Progenitor cell of endocrine pancreas (in vitro differentiated cells): ENCODE results near the gene ADGRA3. TPM values are rescaled to one million over a fixed set of nuclear protein-coding genes. Genes with fewer than 3 reads are reported as not detected.

Source experiments
- DNase-seq: peaks from one replicate; pipeline ENCODE4 v3.0.0; 2021; ENCODE audit warnings: low spot score; ENCODE audit not compliant: unreplicated experiment
- H3K27ac Mint-ChIP-seq: 2 replicates; pipeline ENCODE4 v1.8.0; 2021; ENCODE audit warnings: mild to moderate bottlenecking, moderate library complexity, mixed read lengths
- H3K27me3 Mint-ChIP-seq: 2 replicates; pipeline ENCODE4 v1.8.0; 2021; ENCODE audit warnings: mixed read lengths
- H3K36me3 Mint-ChIP-seq: 2 replicates; pipeline ENCODE4 v1.8.0; 2022; ENCODE audit warnings: mixed read lengths; ENCODE audit not compliant: insufficient read depth
- H3K4me1 Mint-ChIP-seq: 2 replicates; pipeline ENCODE4 v1.8.0; 2021; ENCODE audit warnings: low read depth, mixed read lengths
- H3K4me3 Mint-ChIP-seq: 2 replicates; pipeline ENCODE4 v1.8.0; 2021; ENCODE audit warnings: low read depth, mild to moderate bottlenecking, moderate library complexity, mixed read lengths
- H3K9me3 Mint-ChIP-seq: 2 replicates; pipeline ENCODE4 v1.8.0; 2021; ENCODE audit warnings: low read depth, mixed read lengths
- total RNA-seq: library from RNA; stranded (reverse); gene quantifications from 2 replicates; pipeline ENCODE4 v1.2.1, GENCODE V29; 2021
- TF ChIP-seq, protein P1 (sequence below): fragments of 200-600 bp; sonication (generic); IDR thresholded peaks from one replicate; pipeline ENCODE4 v1.5.0; 2021; ENCODE audit warnings: antibody characterized with exemption, mild to moderate bottlenecking; ENCODE audit not compliant: unreplicated experiment

The ADGRA3 gene
- total RNA-seq, 1 donor from 2014 or later: 127 TPM

DNA sequence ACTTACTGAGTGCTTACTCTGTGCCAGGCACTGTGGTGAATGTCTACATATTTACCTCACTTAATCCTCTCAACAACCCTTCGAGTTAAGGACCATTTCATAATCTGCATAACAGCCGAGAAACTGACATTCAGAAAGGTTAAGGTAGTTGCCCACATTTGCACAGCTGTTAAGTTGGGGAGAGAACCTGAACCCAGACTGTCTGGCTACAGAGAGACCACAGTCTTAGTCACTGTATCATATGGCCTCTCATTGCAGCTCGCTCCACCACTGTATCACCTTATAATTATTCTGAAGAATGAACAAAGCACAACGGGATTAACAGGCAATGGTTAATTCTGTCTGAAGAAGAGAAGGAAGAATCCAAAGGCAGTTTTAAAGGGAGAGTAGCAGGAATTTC, 98.5 kb downstream of the ADGRA3 start:
- Mint-ChIP-seq H3K4me1 (peaks cover 2% of the 10 kb centered on the region), H3K27ac (no peak overlapping the region), H3K27me3 (no peaks in the 10 kb centered on the region), H3K4me3 (no peak overlapping the region), H3K9me3 (no peaks in the 10 kb centered on the region), H3K36me3 (peaks cover 28% of the 10 kb centered on the region)
- TF ChIP-seq, protein P1, sequence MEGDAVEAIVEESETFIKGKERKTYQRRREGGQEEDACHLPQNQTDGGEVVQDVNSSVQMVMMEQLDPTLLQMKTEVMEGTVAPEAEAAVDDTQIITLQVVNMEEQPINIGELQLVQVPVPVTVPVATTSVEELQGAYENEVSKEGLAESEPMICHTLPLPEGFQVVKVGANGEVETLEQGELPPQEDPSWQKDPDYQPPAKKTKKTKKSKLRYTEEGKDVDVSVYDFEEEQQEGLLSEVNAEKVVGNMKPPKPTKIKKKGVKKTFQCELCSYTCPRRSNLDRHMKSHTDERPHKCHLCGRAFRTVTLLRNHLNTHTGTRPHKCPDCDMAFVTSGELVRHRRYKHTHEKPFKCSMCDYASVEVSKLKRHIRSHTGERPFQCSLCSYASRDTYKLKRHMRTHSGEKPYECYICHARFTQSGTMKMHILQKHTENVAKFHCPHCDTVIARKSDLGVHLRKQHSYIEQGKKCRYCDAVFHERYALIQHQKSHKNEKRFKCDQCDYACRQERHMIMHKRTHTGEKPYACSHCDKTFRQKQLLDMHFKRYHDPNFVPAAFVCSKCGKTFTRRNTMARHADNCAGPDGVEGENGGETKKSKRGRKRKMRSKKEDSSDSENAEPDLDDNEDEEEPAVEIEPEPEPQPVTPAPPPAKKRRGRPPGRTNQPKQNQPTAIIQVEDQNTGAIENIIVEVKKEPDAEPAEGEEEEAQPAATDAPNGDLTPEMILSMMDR: no peak
- DNase-seq: no peak

DNA sequence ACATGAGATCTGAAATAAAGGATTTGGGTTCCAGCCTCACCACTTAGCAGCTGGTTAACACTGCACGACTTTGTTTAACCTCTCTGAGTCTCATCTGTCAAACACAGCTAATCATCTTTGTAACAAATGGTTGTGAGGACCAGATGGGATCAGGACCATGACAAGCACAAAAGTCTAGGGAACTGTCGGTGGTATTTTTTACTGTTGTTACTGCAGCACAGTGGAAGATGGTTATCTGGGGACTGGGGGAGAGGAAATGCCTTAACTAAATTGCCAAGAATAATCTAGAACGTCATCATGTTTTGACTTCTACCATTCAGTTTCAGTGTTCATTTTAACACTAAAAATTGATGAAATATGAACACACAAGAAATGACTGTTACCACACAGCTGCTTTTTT, 99.5 kb downstream of the ADGRA3 start:
- Mint-ChIP-seq H3K36me3 (peaks cover 26% of the 10 kb centered on the region), H3K27ac (peak overlapping the region; percentile 1), H3K9me3 (no peaks in the 10 kb centered on the region), H3K27me3 (no peaks in the 10 kb centered on the region), H3K4me3 (no peak overlapping the region), H3K4me1 (peaks cover 2% of the 10 kb centered on the region)
- no peak for DNase-seq
- TF ChIP-seq, protein P1: no peak

DNA sequence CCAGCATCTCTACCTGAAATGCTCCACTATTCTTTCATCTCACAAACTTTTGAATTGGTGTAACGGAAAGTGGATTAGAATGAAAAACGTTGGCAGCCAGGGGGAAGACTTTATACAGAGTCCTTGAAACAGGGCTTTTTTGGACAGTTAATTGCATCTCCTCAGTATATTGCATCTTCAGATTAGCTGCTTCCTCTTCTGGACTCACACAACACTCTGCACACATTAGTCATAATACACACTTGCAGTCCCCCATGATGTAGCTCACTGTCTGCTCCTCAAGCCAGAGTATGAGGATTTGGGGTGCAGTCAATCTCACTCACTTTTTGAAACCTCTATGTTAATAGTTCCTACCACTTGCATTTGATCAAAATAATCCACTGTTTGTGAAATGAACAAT, 101.0 kb downstream of the ADGRA3 start:
- TF ChIP-seq, protein P1: no peak
- peaks cover 17% of the 10 kb centered on the region for H3K36me3 Mint-ChIP-seq
- H3K27ac Mint-ChIP-seq: no peak overlapping the region
- peaks cover 2% of the 10 kb centered on the region for H3K4me1 Mint-ChIP-seq
- H3K27me3 Mint-ChIP-seq: no peaks in the 10 kb centered on the region
- H3K9me3 Mint-ChIP-seq: no peaks in the 10 kb centered on the region
- no peak overlapping the region for H3K4me3 Mint-ChIP-seq
- no peak for DNase-seq

DNA sequence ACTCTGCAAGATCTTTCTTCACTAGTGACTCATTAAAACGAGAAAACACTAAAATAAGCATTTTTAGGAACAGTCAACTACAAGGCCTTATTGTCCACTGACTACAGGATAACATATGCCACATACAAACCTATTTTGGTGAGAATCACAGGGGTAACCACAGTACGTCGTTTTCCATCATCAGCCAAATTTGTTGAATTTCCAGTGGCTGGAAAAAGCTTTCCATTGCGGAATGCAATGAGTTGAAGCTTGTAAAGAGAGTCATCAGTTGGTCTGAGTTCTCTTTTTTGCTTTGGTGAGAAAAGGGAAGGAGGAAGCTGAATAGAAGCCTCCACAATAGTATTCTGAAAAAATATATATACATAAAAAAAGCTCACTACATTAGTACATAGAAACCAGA, 102.4 kb downstream of the ADGRA3 start:
- TF ChIP-seq, protein P1: no peak
- Mint-ChIP-seq H3K4me1 (peaks cover 2% of the 10 kb centered on the region), H3K4me3 (no peak overlapping the region), H3K27ac (no peak overlapping the region), H3K9me3 (no peaks in the 10 kb centered on the region), H3K36me3 (peaks cover 10% of the 10 kb centered on the region), H3K27me3 (no peaks in the 10 kb centered on the region)
- no peak for DNase-seq

DNA sequence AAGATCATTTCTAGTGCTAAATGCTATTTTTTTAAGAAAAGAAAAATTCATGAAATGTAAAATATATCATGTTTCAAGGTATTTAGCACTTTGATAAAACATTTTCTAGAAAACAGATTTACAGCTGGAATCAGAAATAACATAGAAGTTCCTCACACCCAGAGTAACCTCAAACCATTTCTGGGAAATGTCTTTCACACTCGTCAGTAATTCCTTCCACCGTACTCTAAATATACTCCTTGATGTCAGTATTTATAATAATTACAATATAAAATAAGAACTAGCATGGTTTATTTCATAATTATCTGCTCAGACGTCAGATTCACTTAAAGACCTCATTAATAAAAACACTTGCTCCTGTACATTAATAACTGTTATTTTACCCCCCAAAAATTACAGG, 103.9 kb downstream of the ADGRA3 start:
- no peak overlapping the region for H3K27ac Mint-ChIP-seq
- DNase-seq: no peak
- H3K27me3 Mint-ChIP-seq: no peaks in the 10 kb centered on the region
- H3K9me3 Mint-ChIP-seq: no peaks in the 10 kb centered on the region
- H3K36me3 Mint-ChIP-seq: peaks cover 11% of the 10 kb centered on the region
- TF ChIP-seq, protein P1: no peak
- no peak overlapping the region for H3K4me3 Mint-ChIP-seq
- no peaks in the 10 kb centered on the region for H3K4me1 Mint-ChIP-seq
